Parathyroid adenoma (tissue), 2 donors: Measurements from ENCODE around the gene AGXT.
A peak's percentile ranks its signal among the peaks of the same experiment; 100 is the strongest.

Source experiments
- H2AFZ ChIP-seq: fragments of 300-600 bp; sonication (generic); one replicate; pipeline ENCODE4 v1.7.0; 2017; ENCODE audit warnings: antibody characterized with exemption, mild to moderate bottlenecking
- H3K27ac ChIP-seq: fragments of 300-600 bp; sonication (generic); one replicate; pipeline ENCODE4 v1.7.0; 2017
- H3K27me3 ChIP-seq: fragments of 300-600 bp; sonication (generic); one replicate; pipeline ENCODE4 v1.7.0; 2017; ENCODE audit warnings: low read length; ENCODE audit not compliant: control insufficient read depth, insufficient read depth
- H3K36me3 ChIP-seq: fragments of 300-600 bp; sonication (generic); one replicate; pipeline ENCODE4 v1.7.0; 2017; ENCODE audit warnings: low read length; ENCODE audit not compliant: control insufficient read depth, insufficient read depth
- H3K4me1 ChIP-seq: fragments of 300-600 bp; sonication (generic); one replicate; pipeline ENCODE4 v1.7.0; 2017; ENCODE audit warnings: control low read depth
- H3K4me2 ChIP-seq: fragments of 300-600 bp; sonication (generic); one replicate; pipeline ENCODE4 v1.7.0; 2017; ENCODE audit warnings: low read length
- H3K4me3 ChIP-seq: fragments of 300-600 bp; sonication (generic); one replicate; pipeline ENCODE4 v1.7.0; 2017; ENCODE audit warnings: low read depth, low read length
- H3K79me2 ChIP-seq: fragments of 300-600 bp; sonication (generic); one replicate; pipeline ENCODE4 v1.7.0; 2017; ENCODE audit warnings: control low read depth
- H3K9ac ChIP-seq: fragments of 300-600 bp; sonication (generic); one replicate; pipeline ENCODE4 v1.7.0; 2017; ENCODE audit warnings: mild to moderate bottlenecking
- H3K9me3 ChIP-seq: fragments of 300-600 bp; sonication (generic); one replicate; pipeline ENCODE4 v1.7.0; 2017; ENCODE audit warnings: low read length; ENCODE audit not compliant: control insufficient read depth
- TF ChIP-seq, protein P1 (sequence below): fragments of 300-600 bp; sonication (generic); IDR thresholded peaks from one replicate; pipeline ENCODE4 v1.7.0; 2017; ENCODE audit warnings: antibody characterized with exemption, mild to moderate bottlenecking
- donor health status: primary hyperparathyroidism.

AGXT gene

DNA sequence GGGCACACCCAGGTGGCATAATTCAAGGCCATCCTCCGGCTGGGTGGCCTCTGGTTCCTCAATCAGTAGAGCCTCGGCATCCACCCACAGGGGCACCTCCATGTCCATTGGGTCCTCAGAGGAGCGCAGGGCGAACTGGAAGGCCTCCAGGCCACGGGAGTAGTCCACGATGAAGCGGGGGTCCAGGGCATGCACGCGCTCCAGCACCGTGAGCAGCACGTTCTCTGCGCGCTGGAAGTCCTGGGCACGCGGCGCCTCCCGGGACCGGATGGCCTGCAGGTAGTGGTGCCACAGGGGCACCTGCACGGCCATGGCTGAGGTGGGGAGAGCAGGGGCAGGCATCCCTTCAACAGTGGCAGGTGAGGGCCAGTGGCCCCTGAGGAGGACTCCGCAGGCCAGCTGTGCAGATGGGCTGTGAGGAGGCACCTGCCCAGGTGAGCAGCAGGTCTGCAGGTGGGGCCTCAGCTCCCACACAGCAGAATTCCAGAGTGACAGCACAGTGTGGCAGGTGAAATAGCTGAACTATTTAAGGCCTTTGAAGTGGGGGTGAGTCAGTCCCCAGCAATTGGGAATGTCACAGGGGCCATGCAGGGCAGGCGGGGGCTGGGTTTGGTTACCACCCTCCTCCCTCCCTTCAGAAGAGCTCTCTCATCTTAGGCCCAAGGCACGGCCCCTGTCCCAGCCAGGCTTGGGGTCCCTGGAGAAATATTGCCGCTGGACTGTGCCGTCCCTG is 27.2 kb downstream of the AGXT start, which contains the start of gene MAB21L4:
TSS of gene MAB21L4 (minus strand) at position 501 of the 733 bp plus-strand sequence. CDS start at position 342, 159 bp downstream.
- no peaks in the 10 kb centered on the region for H3K4me1 ChIP-seq
- H3K9me3 ChIP-seq, result no peaks in the 10 kb centered on the region
- H3K27ac ChIP-seq, result no peak within 1 kb of the TSS
- TF ChIP-seq, protein P1, sequence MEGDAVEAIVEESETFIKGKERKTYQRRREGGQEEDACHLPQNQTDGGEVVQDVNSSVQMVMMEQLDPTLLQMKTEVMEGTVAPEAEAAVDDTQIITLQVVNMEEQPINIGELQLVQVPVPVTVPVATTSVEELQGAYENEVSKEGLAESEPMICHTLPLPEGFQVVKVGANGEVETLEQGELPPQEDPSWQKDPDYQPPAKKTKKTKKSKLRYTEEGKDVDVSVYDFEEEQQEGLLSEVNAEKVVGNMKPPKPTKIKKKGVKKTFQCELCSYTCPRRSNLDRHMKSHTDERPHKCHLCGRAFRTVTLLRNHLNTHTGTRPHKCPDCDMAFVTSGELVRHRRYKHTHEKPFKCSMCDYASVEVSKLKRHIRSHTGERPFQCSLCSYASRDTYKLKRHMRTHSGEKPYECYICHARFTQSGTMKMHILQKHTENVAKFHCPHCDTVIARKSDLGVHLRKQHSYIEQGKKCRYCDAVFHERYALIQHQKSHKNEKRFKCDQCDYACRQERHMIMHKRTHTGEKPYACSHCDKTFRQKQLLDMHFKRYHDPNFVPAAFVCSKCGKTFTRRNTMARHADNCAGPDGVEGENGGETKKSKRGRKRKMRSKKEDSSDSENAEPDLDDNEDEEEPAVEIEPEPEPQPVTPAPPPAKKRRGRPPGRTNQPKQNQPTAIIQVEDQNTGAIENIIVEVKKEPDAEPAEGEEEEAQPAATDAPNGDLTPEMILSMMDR, result no peak
- no peak within 1 kb of the TSS for H3K4me2 ChIP-seq
- no peaks in the 10 kb centered on the region for H3K36me3 ChIP-seq
- H3K9ac ChIP-seq, result no peak within 1 kb of the TSS
- no peak within 1 kb of the TSS for H3K4me3 ChIP-seq
- no peaks in the 10 kb centered on the region for H3K79me2 ChIP-seq
- H2AFZ ChIP-seq, result no peak within 1 kb of the TSS
- H3K27me3 ChIP-seq, result no peaks in the 10 kb centered on the region

DNA sequence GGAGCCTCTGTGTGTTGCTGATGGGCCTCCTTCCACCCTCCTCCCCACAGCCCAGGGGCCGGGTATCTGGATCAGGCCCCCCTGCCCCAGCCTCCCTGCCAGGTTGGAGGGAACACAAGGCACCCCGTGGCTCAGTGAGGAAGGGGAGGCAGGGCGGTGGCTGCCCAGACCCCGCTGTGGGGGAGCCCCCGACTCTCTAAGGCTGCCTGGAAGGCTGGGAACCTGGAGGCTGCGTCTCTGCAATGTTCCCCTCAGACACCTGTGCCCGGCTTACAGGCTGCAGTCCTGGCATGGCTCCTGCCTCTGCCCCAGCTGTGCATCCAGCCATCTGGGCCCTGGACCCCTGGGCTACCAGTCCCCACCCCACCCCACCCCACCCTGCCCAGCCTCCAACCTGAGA is 27.8 kb downstream of the AGXT start:
- Histone ChIP-seq H3K9ac (no peak overlapping the region), H3K27ac (no peak overlapping the region), H3K9me3 (no peaks in the 10 kb centered on the region), H3K4me1 (no peaks in the 10 kb centered on the region), H2AFZ (no peak overlapping the region), H3K27me3 (no peaks in the 10 kb centered on the region), H3K36me3 (no peaks in the 10 kb centered on the region), H3K4me3 (no peak overlapping the region), H3K79me2 (no peaks in the 10 kb centered on the region), H3K4me2 (no peak overlapping the region)
- TF ChIP-seq, protein P1, result no peak

- H3K79me2 ChIP-seq, result no peaks in the 10 kb centered on the region
- no peaks in the 10 kb centered on the region for H3K9me3 ChIP-seq
- no peak overlapping the region for H2AFZ ChIP-seq
- H3K36me3 ChIP-seq, result no peaks in the 10 kb centered on the region
- H3K4me3 ChIP-seq, result no peak overlapping the region
- H3K4me2 ChIP-seq, result no peak overlapping the region
- TF ChIP-seq, protein P1, result no peak
- H3K27ac ChIP-seq, result no peak overlapping the region
- no peaks in the 10 kb centered on the region for H3K4me1 ChIP-seq
- no peaks in the 10 kb centered on the region for H3K27me3 ChIP-seq
- H3K9ac ChIP-seq, result no peak overlapping the region
Measured at GRCh38 chr2:240896871-240897692, 28.5 kb downstream of the AGXT start.

GRCh38 chr2:240898108-240898730 is 29.6 kb downstream of the AGXT start:
- Histone ChIP-seq H3K27ac (peak overlapping the region; percentile 29), H3K4me2 (no peak overlapping the region), H3K27me3 (no peaks in the 10 kb centered on the region), H3K36me3 (no peaks in the 10 kb centered on the region), H2AFZ (no peak overlapping the region), H3K4me1 (peaks cover 2% of the 10 kb centered on the region), H3K79me2 (no peaks in the 10 kb centered on the region), H3K9me3 (no peaks in the 10 kb centered on the region), H3K4me3 (no peak overlapping the region), H3K9ac (no peak overlapping the region)
- TF ChIP-seq, protein P1, result no peak
